ENCODE results near the gene DDR1.
"Not testable (repeated sequence)": the region's sequence is repeated elsewhere in the genome, so short reads cannot be mapped to it uniquely, and the experiment has no call there.

DDR1 gene

DNA sequence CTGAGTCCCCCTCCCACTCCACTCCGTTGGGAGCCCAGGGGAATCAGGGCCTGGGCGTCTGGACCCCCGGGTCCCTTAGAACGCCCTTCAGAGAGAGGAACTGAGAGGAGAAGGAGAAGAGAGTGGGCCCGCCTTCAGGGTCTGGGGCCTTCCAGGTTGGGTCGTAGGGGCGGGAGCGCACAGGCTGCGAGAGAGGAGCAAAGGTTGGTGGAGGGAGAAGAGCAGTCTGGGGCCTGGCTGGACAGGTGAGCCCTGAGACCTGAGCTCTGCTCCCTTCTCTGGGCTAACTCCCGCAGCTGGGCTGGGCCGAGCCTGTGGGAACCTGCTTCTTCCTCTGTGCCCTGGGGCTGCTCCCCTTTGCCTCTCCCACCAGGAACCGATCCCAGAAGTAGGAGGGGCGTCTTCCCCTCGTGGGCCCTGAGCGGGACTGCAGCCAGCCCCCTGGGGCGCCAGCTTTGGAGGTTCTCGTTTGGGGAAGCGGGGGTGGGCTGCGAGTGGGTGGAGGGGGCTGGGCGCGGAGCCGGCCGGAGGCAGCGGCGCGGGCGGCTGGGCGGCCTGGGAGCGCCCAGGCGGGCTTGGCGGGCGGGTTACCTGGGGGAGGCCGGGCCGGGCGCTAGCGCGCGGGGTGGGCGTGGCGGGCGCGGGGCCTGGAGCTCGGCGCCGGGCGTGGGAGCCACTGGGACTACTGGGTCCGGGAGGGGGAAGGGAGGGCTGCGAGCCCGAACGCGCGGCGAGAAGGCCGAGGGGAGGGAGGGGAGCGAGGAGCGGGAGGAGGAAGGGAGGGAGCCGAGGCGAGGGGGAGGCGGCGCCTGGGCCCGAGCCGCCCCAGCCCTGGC is at the start of gene DDR1:
Gene DDR1, plus strand, starts transcription at position 835 of the 836 bp plus-strand sequence. CDS start 4,211 bp downstream, outside the sequence.
- DNase-seq, result no peak

DNA sequence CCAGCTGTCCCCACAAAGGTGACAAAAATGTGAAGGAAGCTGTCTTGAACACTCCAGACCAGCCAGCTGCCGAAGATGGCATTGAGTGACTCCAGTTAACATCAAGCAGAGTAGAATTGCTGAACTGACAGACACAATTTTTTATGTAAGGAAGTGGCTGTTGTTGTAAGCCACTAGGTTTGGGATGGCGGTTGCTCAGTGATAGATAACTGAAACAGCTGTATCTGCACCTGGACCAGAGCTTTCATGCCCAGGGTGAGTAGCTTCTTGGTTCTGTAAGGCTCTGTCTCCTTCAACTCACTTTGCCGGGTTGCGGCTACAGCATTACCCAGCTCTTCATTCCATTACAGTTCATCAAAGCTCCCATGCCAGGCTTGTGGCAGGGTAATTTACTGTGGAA is 49.7 kb upstream of the DDR1 start:
- peak; percentile 24 for DNase-seq

DNA sequence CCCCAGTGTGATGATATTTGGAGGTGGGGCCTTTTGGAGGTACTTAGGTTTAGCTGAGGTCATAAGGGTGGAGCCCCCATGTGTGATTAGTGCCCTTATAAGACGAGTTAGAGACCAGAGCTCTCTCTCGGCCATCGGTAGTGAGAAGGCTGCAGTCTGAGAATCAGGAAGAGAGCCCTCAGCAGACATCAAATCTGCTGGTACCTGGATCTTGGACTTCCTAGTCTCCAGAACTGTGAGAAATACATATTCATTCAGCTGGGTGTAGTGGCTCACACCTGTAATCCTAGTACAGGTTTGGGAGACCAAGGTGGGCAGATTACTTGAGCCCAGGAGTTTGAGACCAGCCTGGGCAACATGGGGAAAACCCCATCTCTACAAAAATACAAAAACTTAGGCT is 48.7 kb upstream of the DDR1 start:
- DNase-seq, result no peak

DNA sequence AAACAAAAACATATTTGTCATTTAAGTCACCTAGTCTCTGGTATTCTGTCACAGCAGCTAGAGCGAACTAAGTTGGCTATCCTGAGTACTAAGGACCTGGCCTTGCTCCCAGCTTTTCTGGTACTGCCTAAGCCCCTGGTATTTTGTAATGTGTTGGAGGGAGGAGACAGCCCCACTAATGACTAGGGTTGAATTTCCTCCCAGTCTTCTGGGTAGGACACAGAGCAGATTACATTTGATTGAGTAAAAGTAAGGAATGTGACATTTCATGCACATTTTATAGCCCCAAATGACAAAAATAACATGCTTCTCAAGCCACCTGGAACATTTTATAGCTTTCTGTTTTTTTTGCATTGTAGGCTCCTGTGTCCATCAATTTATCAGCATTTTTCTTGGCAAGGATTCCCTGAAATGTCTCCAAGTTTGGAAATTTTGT is 47.9 kb upstream of the DDR1 start:
- no peak for DNase-seq

DNA sequence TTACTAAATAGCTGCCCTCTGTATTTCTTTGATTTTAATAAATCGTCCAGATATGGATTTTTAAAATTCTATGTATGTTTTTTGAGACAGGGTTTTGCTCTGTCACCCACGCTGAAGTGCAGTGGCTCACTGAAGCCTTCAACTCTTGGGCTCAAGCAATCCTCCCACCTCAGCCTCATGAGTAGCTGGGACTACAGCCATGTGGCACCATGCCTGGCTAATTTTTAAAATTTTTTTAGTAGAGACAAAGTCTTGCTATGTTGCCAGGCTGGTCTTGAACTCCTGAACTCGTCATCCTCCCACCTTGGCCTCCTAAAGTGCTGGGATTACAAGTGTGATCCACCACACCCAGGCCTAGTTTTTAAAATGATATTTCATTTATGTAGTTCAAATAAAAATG is 47.4 kb upstream of the DDR1 start:
- DNase-seq, result no peak

DNA sequence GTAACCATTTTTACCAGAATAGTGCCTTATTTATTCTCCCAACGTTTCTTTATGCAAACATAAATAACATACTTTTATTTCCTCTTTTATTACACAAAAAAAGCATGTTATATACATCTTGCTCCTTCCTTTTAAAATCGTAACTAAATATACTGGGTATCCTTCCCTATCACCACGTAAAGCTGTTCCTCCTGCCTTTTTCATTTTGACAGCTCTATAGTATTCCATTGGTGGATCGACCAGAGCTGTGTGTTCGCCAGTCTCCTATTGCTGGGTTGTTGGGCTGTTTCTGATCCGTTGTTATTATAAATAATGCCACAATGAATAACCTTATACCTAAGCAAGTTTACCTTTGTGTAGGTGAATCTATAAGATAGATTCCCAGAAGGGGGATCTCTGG is 46.9 kb upstream of the DDR1 start:
- no peak for DNase-seq

DNA sequence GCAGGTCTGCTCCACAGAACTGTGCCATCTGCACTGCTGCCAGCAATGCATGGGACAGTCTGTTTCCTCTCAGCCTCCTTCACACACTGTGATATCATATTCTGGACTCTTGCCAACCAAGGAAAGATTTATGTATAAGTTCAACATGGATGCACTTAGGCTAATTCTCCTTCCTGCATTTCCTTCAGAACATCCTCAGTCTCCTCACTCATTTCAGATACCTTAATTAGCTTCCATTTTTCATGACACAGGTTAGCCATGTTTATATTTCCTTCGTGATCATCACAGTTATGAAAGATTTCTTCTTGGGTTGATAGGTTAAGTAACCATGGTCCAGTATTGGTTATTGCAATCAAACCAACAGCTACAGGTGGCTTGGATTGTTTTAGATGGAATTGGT is 46.4 kb upstream of the DDR1 start:
- DNase-seq, result peak; percentile 20

DNA sequence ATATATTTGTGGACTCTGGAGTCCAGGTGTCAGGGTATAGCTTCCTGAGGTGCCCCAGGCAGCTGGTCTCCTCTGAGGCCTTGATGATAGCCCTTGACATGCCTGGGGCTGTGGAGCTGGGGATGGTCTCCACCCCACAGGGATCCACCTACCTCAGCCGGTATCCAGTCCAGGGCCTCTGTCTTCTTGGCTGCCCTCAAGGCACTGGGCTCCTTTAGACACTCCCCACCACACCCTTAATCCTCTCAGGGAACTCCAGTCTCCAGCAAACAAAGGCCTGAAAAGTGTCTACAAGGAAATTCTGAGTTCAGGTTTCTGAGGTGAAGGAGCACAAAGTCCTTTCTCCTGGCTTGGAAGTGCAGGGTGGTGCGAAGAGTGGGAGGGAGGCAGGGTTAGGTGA is 44.6 kb upstream of the DDR1 start:
- no peak for DNase-seq

DNA sequence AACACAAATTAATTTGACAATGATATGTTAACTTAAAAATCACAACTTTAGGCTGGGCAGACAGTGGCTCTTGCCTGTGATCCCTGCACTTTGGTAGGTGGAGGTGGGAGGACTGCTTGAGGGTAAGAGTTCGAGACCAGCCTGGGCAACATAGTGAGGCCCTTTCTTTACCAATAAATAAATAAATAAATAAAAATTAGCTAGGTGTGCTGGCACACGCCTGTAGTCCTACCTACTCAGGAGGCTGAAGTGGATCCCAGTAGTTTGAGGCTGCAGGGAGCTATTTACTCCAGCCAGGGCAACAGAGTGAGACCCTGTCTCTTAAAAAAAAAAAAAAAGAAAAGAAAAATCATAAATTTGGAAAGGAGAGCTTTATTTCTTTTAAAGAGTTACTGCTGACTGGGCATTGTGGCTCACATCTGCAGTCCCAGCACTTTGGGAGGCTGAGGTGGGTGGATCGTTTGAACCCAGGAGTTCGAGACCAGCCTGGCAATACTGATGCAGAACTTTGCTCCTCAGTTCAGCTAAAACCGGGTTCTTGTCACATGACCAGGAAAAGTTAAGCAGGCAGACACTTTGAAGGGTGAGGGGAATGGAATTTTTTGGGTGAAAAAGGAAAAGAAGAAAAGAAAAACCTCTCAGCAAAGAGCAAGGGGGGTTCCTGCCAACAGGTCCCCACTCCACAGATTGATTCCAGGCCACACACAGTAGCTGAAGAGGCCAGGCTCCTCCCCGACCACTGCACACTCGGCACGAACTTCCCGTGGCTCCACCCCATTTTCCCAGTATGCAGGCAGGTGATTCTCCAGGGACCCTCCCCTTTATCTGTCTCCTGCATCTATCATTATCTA is 44.0 kb upstream of the DDR1 start:
- no peak for DNase-seq

DNA sequence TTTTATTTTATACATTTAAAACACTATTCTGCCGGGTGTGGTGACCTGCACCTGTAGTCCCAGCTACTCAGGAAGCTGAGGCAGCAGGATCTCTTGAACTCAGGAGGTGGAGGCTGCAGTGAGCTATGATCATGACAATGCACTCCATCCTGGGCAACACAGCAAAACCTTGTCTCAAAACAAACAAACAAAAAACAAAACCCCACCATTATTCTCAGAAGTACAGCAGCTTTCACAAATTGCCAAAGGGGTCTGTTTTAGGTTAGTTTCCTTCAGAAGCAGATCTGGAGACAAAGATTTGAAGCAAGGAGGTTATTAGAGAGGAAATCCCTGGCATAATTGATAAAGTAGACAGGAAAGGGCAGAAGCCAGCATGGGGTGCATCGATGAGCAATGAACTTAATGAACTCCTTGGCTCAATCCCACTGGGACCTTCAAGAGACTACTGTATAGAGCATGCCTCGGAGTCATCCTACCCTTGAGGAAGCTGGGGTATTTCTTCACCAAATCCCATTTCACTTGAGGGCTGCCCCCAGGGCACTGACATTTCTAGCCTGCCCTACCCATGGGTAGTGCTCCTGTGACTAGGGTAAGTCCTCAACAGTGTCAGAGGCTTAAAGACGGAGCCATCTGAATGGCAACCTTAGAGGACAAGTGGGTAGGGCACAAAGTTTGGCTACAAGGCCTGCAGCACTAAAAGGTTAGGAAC is 43.2 kb upstream of the DDR1 start:
- no peak for DNase-seq

DNA sequence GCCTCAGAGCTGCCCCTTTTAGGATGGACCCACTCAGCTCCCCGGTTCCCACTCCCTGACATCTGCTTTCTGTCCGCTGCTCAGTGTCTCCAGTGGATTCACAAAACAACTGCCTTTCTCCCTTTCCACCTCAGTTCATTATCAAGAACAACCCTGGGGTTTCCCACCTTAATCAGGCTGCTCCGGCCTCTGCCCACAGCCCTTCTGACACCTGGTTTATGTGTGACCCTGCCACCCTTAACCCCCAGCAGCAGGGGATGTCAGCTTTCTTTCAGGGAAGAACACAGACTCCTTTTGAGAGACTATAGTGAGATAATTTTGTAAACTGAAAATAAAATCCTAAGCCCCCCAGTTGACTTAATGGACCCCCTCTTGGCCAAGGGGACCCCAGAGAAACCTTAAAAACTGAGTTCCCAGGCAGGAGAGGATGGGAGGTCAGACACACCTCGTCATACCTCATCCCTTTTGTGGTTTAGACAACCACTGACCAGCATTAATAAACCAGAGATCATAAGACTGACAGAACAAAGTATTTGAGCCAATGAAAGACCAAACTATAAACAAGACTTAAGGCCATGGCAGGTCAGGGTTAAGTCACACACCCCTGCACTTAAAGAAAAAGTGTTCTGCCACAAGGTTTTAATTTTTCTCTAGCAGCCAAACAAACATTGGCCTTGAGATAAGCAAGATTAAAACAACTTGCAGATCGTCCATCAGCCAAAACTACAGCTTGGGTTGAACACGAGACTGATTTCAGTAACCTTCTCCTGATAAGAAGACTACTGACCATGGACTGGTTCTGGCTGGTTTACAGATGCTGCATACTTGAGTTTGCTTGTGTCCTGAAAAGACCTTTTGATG is 42.4 kb upstream of the DDR1 start:
- DNase-seq, result no peak

DNA sequence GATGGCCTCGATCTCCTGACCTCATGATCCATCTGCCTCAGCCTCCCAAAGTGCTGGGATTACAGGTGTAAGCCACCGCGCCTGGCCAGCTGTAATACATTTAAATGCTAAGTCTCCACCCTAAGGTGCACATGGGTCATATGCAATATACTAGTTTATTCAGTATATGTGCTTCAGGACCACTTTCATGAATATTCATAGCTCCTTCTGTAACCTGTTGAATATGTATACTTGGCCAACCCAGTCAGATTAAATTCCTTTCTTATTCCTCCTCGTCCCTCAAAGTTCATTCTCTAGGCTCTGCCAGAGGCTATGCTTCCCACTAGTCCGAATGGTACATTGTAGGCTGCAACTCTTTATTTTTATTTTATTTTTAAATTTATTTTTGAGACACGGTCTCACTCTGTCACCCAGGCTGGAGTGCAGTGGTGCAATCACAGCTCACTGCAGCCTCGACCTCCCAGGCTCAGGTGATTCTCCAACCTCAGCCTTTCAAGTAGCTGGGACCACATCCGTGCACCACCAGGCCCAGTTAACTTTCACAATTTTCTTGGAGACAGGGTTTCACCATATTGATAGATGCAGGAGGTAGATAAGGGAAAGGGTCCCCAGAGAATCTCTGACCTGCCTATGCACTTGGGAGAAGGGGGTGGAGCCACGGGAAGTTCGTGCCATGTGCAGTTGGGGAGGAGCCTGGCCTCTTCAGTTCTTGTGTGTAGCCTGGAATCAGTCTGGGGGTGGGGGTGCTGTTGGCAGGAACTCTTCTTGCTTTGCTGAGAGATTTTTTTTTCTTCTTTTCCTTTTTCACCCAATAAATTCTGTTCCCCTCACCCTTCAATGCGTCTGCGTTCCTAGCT is 41.3 kb upstream of the DDR1 start:
- DNase-seq, result no peak

DNA sequence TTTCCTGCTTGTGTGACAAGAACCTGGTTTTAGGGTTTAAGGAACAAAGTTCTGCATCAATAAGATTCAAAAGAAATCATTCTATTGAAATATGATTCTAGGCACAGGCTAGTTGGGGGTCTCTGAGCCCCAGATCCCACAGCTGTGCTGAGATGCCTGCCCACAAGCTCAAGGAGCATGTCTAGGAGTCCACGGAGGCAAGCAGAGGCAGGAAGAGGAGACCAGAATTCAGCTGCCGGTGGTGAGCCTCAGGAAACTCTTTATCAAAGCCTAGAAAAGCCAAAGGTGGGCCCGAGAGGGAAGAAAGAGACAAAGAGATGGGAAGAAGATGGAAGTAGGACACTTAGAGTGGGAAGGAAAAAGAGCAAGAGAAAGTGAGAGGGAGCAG is 40.7 kb upstream of the DDR1 start:
- no peak for DNase-seq

DNA sequence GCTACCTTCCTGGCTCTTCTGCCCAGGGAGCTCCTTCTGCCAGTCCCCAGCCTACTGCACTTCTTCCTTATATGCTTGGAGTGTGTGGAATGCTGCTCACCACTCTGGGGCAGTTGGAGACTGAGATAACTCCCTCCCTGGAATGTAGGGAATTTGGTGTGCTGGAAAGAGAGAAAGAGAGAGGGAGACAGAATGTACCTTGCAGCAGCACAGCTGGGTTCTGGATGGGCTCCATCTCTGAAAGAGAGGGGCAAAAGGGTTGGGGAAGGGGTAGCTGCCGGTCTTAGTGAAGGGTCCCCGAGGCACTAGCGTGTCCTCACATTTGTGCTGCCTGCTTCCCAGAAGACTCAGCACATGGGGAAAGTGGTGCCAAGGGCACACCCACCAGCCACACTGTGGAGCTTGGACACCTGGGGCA is 40.2 kb upstream of the DDR1 start:
- no peak for DNase-seq

DNA sequence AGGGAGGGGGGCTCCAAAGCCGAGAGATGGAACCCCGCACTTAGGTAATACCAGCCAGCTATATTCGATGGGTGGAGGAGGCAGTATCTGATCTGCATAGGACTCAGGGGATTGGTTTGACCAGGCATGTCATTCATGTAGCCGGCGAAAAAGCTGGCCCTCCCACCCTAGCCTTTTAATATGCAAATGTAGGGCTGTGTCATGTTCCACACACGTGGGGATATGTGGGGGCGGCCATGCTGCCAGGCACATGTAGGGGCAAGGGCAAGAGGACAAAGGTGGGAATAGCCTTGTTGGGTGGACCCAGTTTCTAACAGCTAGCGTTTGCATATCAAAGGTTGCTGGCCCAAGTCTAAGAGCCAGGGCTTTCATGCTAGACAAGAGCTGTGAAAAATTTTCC is 39.1 kb upstream of the DDR1 start:
- no peak for DNase-seq

DNA sequence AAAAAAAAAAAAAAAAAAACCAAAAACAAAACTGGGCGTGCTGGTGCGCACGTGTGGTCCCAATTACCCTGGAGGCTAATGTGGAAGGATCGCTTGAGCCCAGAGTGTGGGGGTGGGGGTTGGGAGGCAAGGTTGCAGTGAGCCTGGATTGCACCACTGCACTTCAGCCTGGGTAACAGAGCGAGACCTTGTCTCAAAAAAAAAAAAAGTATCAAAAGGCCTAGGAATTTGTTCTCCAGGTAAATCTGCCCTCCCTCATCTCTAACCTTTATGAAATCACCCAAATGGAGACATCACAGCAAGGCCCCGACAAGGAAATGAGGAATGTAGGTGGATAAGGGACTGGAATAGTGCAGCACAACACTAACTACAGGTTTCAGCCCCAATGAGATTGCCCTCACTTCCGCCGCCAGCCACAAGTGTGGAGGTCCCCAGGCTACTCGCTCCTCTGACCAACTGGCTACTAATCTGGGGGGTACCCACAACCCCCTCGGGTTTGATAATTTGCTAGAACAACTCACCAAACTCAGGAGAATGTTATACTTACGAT is 36.8 kb upstream of the DDR1 start:
- DNase-seq, result no peak

DNA sequence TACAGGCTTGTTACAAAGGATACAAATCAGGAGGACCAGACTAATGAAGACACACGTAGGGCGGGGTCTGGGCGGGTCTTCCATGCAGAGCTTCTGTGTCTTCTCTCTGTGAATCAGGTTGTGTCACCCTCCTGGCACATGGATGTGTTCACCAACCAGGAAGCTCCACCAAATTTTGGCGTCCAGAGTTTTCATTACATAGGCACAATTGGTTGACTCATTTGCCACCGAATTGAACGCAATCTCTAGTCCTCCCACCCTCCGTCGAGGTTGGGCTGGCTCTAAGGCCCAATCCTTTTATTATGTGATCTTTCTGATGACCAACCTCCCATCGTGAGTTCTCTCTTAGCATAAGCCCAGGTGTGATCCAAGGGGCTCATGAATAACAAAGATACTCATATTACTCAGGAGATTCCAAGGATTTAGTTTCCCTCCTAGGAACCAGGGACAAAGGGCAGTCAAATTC is 36.3 kb upstream of the DDR1 start:
- DNase-seq, result no peak

DNA sequence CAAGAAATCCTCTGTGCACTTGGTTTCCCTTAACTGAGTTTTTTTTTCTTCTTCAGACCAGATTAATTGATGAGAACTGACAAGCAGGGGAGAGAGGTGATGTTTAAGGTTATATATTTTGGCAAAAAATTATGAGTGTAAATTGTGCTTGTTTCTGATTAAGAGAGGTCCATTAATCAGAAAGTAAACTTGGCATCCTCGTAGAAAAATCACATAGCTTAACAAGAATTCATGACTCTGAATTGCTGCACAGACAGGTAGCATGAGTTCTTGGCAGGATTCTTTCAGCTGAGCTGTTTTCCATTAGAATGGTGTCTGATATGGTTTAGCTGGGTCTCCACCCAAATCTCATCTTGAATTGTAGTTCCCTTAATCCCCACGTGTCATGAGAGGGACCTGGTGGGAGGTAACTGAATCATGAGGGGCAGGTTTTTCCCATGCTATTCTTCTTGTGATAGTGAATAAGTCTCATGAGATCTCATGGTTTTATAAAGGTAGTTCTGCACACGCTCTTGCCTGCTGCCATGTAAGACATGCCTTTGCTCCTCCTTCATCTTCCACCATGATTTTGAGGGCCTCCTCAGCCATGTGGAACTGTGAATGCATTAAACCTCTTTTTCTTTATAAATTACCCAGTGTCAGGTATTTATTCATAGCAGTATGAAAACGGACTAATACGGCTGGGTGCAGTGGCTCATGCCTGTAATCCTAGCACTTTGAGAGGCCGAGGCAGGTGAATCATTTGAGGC is 34.2 kb upstream of the DDR1 start:
- no peak for DNase-seq

DNA sequence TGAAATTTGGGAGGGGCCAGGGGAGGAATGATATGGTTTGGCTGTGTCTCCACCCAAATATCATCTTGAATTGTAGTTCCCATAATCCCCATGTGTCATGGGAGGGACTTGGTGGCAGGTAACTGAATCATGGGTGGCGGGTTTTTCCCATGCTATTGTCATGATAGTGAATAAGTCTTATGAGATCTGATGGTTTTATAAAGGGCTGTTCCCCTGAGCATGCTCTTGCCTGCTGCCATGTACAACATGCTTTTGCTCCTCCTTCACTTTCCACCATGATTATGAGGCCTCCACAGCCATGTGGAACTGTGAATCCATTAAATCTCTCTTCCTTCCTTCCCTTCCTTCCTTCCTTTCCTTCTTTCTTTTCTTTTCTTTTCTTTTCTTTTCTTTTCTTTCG is 31.9 kb upstream of the DDR1 start:
- not testable (repeated sequence) for DNase-seq
